HG03175 (cell line): ENCODE data around the gene CDCA3.
A peak's percentile ranks its signal among the peaks of the same experiment; 100 is the strongest.
"Not testable (repeated sequence)": the region's sequence is repeated elsewhere in the genome, so short reads cannot be mapped to it uniquely, and the experiment has no call there.

Experiments used
- ATAC-seq: cut with Tn5 transposase; IDR thresholded peaks from one replicate; pipeline ENCODE4 v1.9.1; 2021; ENCODE audit warnings: mild to moderate bottlenecking, moderate library complexity; ENCODE audit not compliant: unreplicated experiment

CDCA3 gene

DNA sequence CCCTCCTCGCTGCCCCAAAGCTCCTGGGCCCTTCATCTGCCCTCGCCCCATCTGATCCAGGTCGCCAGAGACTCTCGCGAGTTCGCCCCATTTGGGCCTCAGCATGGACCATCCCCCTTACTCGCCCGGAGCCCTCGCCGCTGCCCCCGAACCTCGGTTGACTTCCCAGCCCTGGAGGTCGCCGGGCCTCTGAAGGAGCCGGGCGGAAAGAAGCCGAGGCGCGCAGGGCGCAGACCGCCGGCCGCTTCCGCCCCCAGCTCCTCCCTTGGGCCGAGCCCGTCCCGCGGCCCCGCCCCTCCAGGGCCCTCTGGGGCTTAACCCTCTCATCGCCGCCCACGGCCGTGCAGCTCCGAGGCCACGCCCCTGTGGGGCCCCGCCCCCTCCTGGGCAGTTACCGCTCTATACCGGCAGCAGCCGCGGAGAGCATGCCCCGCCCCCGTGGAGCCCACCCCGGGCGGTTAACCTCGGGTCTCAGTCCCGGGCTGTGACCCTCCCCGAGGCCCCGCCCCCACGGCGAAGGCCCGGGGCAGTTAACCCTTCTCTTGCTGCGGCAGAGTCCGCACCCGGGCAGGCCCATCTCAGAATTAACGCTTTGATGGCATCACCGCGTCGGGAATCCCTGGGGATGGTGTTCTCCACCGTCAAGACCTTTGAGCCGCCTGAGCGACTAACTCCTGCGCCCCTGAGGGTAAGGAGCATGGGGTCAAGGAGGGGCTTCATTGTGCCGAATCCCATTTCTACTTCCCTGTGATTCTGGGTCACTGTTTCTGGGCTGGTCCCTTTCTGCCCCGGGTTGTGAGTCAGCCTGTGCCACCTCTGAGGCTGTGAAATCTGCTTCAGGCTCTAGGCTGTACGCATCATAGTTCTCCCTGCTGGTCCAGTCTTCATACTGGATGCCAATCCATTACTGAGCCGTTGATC lies 22.3 kb upstream of the CDCA3 start, which contains the start of gene SPSB2:
Gene SPSB2 (minus strand): TSS at position 210 of the 921 bp plus-strand sequence. CDS start 402 bp downstream, outside the sequence.
- peak; percentile 80 for ATAC-seq

DNA sequence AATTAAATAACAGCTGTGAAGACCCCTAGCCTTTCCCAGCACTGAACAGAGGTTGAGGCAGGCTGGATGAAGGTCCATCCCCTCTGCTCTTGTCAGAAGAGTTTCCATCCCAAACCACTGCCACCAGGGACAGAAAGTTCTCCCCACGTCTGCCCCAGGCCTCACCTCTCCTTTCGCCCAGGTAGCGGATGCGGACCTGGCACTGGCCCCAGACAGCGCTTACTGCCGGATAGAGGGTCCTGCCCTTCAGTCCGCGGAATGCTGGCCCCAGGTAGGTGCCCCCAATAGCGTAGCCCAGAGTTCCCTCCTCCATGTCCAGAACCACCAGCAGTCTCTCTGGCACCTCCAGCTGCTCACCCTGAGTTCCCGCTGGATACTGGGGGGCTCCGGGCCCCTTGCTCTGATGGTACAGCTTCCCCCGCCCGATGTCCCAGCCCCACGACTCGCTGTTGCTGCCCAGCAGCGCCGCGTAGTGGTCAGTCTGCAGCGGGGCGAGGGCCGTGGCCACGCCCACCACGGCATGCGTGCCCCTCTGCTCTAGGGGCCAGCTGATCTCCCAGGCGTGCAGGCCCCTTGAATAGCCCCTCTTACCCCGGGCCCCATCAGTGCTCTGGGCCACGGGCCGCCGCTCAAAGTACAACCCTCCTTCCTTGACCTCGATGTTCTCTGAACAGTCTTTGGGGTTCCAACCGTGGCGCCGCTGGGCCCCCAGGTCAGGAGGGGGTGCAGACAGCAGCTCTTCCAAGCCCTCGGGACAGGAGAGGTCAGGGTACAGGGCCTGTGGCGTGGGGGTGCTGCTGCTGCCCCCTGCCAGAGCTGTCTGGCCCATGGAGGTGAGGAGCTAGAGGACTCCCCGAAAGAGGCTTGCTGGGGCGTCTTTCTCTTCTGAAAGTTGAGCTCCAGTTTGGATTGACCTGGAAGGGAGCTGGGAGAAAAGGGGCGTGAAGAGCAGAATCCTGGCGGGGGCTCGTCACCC lies 21.3 kb upstream of the CDCA3 start:
- peak; percentile 37 for ATAC-seq

DNA sequence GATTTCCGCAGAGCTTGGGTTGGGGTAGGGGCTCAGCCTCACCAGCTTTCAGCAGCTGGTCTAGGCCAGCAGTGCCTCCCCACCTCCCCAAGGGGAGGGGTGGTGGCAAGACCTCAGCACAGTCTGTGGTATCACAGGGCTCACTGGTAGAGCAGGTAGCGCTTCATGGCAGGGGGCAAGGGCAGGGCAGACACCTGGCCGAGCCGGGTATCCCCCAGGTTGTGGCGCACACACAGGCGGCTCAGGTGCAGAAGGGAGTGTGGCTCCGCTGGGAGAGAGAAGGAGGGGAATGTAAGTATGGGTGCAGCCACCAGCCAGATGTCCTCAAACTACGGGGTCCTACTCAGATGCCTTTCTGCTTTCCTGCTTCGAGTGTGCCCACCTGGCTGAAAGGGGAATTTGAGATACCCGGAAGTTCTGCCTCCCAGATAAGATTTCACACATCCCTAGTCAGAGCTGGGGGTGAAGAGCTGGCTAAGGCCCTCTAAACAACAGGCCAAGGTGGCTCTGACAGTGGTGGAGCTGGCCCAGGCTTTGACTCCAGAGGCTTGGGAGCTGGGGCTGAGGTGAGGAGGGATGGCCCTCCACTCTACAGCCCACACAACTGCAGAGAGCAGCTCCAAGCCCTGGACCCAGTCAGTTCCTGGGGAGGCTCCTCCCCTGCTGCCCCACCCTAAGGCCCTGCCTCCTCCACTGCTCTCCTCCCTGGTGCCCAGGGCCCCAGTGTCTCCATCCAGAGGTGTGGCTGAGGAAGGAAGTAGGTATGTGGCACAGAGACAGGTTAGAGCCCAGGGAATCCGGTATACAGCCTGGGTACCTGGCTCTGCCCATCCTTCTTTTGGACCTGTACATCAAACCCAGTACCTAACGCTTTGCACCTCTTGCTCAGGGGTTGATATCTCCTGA lies 20.2 kb upstream of the CDCA3 start:
- ATAC-seq: no peak

- not testable (repeated sequence) for ATAC-seq
These were observed 19.2 kb upstream of the CDCA3 start for GRCh38 chr12:6870304-6870703.

- no peak for ATAC-seq
These were observed 18.2 kb upstream of the CDCA3 start for GRCh38 chr12:6869049-6870021.

GRCh38 chr12:6868211-6869048 lies 17.3 kb upstream of the CDCA3 start:
- ATAC-seq: no peak

DNA sequence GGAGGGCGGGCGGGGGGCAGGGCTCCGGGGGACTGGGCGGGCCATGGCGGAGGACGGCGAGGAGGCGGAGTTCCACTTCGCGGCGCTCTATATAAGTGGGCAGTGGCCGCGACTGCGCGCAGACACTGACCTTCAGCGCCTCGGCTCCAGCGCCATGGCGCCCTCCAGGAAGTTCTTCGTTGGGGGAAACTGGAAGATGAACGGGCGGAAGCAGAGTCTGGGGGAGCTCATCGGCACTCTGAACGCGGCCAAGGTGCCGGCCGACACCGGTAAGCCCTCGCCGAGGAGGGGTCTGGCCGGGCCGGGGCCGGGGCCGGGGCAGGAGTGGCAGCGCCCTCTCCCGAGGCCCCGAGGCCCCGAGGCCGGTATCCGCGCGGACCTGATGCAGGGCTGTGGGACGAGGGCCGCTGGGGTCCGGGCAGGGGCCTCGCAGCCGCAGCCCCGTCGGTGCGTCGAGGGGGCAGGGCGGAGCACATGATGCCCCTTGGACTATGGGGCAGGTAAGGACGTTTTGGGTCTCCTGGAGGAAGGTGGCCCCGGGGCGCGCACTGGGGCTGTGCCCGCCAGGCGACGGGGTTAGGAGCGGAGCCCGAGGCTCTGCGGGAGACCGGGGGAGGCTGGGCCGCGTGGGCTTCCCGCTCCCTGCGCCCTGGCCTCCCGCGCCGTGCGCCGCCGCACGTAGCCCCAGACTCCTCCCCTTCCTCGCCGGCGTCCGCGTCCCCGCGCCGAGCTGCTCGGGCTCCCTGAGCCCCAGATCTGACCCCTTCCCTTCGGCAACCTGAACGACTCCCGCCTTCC lies 16.5 kb upstream of the CDCA3 start, which contains the start of gene TPI1:
Gene TPI1 (plus strand): TSS at position 119 of the 798 bp plus-strand sequence. CDS start 36 bp downstream, at position 155.
- ATAC-seq: peak; percentile 70

- peak; percentile 21 for ATAC-seq
These were observed 15.9 kb upstream of the CDCA3 start for GRCh38 chr12:6866920-6867412.

GRCh38 chr12:6866163-6866919 lies 15.3 kb upstream of the CDCA3 start:
- no peak for ATAC-seq

GRCh38 chr12:6865307-6865706 lies 14.2 kb upstream of the CDCA3 start:
- not testable (repeated sequence) for ATAC-seq

DNA sequence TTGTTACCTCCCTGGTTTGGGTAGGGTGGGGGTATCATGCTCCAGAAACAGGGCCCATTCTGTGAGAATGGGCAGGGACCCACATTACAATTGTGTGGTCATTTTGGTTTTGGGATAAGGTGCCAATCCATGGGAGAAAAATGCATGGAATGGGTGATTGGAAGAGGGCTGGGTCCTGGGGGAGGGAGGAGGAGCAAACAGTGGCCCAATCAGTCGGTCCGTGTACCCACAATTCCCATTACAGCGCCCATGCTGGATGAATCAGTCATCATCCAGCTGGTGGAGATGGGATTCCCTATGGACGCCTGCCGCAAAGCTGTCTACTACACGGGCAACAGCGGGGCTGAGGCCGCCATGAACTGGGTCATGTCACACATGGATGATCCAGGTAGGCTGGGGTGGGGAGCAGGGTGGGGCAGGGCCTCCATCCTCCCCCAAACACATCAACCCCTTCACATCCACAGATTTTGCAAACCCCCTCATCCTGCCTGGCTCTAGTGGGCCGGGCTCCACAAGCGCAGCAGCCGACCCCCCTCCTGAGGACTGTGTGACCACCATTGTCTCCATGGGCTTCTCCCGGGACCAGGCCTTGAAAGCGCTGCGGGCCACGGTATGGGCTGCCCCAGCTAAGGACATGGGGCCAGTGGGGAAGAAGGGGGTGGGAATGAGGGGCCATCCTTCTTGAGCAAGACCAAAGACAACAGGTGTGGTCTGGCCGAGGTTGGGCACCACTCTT lies 12.7 kb upstream of the CDCA3 start:
- no peak for ATAC-seq

DNA sequence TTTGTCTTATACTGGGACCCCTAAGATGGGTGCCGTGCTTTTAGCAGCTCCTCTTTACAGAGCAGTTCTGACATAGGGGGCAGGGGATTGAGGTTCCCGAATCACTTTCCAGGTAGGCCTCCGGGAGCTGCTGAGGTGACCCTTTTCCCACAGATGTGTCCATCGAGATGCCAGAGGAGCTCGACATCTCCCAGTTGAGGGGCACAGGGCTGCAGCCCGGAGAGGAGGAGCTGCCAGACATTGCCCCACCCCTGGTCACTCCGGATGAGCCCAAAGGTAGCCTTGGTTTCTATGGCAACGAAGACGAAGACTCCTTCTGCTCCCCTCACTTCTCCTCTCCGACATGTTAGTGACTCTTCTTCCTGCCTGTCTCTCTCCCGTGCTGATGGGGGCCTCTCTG lies 11.9 kb upstream of the CDCA3 start:
- no peak for ATAC-seq

DNA sequence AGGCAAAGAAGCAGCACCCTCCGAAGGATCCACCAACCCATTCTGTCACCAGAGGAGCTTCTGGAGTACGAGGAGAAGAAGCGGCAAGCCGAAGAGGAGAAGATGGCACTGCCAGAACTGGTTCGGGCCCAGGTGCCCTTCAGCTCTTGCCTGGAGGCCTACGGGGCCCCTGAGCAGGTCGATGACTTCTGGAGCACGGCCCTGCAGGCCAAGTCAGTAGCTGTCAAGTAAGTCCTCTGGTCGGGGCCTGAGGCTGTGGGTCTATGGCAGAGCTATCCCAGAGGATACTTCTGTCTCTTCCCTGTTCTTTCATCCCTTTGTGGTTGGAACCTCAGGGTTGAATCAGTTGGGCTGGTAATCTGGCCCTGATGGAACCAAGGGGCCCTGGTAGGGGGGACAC lies 10.3 kb upstream of the CDCA3 start:
- ATAC-seq: no peak

DNA sequence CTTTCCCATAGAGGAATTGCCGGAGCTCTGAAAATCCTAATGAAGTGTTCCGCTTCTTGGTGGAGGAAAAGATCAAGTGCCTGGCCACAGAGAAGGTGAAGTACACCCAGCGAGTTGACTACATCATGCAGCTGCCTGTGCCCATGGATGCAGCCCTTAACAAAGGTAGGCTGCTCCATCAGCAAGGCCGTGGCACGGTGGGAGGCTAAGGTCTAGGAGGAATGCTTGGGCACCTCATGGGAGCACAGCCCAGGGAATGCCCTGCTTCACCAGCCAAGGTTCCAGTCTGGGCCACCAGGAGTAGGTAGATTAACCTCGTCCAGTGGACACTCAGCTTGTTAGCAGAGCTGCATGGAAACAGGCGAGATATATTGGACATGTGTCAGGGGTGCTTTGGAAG lies 9.9 kb upstream of the CDCA3 start:
- no peak for ATAC-seq

DNA sequence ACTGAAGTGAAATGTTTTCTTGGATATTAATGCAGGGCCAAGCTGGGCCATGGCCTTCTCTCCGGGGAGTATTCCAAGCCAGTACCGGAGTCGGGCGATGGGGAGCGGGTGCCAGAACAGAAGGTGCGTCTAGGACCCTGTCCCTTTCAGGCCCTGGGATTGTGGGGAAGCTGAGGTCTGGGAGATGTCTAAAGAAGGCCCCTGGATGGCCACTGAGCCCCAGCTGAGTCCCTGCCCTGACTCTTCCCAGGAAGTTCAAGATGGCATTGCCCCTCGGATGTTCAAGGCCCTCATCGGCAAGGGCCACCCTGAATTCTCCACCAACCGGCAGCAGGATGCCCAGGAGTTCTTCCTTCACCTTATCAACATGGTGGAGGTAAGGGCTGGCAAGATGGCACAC lies 9.0 kb upstream of the CDCA3 start:
- ATAC-seq: no peak

GRCh38 chr12:6858799-6859198 lies 7.7 kb upstream of the CDCA3 start:
- ATAC-seq: no peak
